B cell (primary cell): ENCODE data around the gene SLC6A18. TPM values are rescaled to one million over a fixed set of nuclear protein-coding genes. Genes with fewer than 3 reads are reported as not detected.

Experiments used
- ATAC-seq: fragments of 200-7000 bp; cut with Tn5 transposase; one replicate; pipeline ENCODE4 v1.10.0; 2021; ENCODE audit warnings: low read depth, mild to moderate bottlenecking, moderate number of reproducible peaks, moderate library complexity
- CTCF ChIA-PET: fragments of 350-600 bp; sonication (Branson Sonifier 250); formaldehyde crosslinking; loops from one replicate; lab custom pipeline; 2021; ENCODE audit warnings: antibody characterized with exemption, inconsistent platforms; lab: Charles Lee
- POLR2A ChIA-PET: fragments of 350-600 bp; sonication (Branson Sonifier 250); formaldehyde crosslinking; loops from one replicate; lab custom pipeline; 2021; ENCODE audit warnings: antibody characterized with exemption; lab: Charles Lee
- DNase-seq: peaks from one replicate; pipeline ENCODE4 v3.0.0; 2013
- H2AFZ ChIP-seq: 2 replicates; pipeline ENCODE4 v1.6.1; 2012; ENCODE audit warnings: mild to moderate bottlenecking, low read depth, low read length; ENCODE audit not compliant: insufficient read depth, poor library complexity, severe bottlenecking
- H3K27ac ChIP-seq, 2 donors: 1 replicate in 1 of 2; 2 replicates in 1 of 2; pipeline ENCODE4 v1.5.1; 2012 to 2013; ENCODE audit warnings: low read length in 2 of 2, mild to moderate bottlenecking in 2 of 2, moderate library complexity in 1 of 2
- H3K27me3 ChIP-seq, 4 experiments: fragments of 200-600 bp in 1 of 4; sonication (generic) in 1 of 4; replicated peaks in 1 of 4; 1 replicate in 2 of 4; 2 replicates in 2 of 4; pipeline versions ENCODE4 v1.6.1 to v1.7.0; 2013 to 2016; ENCODE audit warnings: low read length in 3 of 4, mild to moderate bottlenecking in 2 of 4, mixed read lengths in 1 of 4, moderate library complexity in 1 of 4; ENCODE audit not compliant: insufficient read depth in 4 of 4, control insufficient read depth in 3 of 4; ENCODE audit errors: control extremely low read depth in 1 of 4
- H3K36me3 ChIP-seq, 2 experiments: replicated peaks in 1 of 2; 1 replicate in 1 of 2; 2 replicates in 1 of 2; pipeline versions ENCODE4 v1.6.1 to v1.7.1; 2013; ENCODE audit warnings: low read length in 1 of 2; ENCODE audit not compliant: insufficient read depth in 2 of 2, control insufficient read depth in 1 of 2; ENCODE audit errors: control extremely low read depth in 1 of 2, extremely low read depth in 1 of 2
- H3K4me1 ChIP-seq, 2 donors: fragments of 200-600 bp in 1 of 2; sonication (generic) in 1 of 2; 1 replicate in 1 of 2; 2 replicates in 1 of 2; pipeline versions ENCODE4 v1.5.1 to v1.6.1; 2013 to 2017; ENCODE audit warnings: low read length in 2 of 2; ENCODE audit not compliant: control insufficient read depth in 2 of 2, insufficient read depth in 2 of 2
- H3K4me2 ChIP-seq: replicated peaks from 2 replicates; pipeline ENCODE3; 2012; ENCODE audit warnings: mild to moderate bottlenecking, low read depth, low read length; ENCODE audit not compliant: poor library complexity, severe bottlenecking
- H3K4me3 ChIP-seq, 5 experiments: fragments of 200-600 bp in 1 of 5; sonication (generic) in 1 of 5; 1 replicate in 3 of 5; 2 replicates in 2 of 5; pipeline versions ENCODE4 v1.5.1 to v1.7.0; 2011 to 2016; ENCODE audit warnings: low read length in 4 of 5, mild to moderate bottlenecking in 4 of 5, low read depth in 2 of 5, control low read depth in 1 of 5, moderate library complexity in 1 of 5; ENCODE audit not compliant: insufficient read depth in 1 of 5; ENCODE audit errors: control extremely low read depth in 1 of 5, extremely low read depth in 1 of 5
- H3K79me2 ChIP-seq: fragments of 200-600 bp; sonication (generic); one replicate; pipeline ENCODE4 v1.6.0; 2016; ENCODE audit warnings: low read length; ENCODE audit not compliant: control insufficient read depth, insufficient read depth
- H3K9ac ChIP-seq: fragments of 200-600 bp; sonication (generic); 2 replicates; pipeline ENCODE4 v1.6.1; 2017; ENCODE audit warnings: mild to moderate bottlenecking, low read length, moderate library complexity
- H3K9me3 ChIP-seq, 3 donors: one replicate each; pipeline versions ENCODE4 v1.6.1 to v1.7.1; 2013; ENCODE audit warnings: low read length in 2 of 3; ENCODE audit not compliant: control insufficient read depth in 2 of 3, insufficient read depth in 1 of 3; ENCODE audit errors: control extremely low read depth in 1 of 3
- H4K20me1 ChIP-seq: 2 replicates; pipeline ENCODE4 v1.6.0; 2012; ENCODE audit warnings: mild to moderate bottlenecking, low read length; ENCODE audit not compliant: insufficient read depth, control insufficient read depth, poor library complexity, severe bottlenecking
- H3K27ac Mint-ChIP-seq: one replicate; pipeline ENCODE4 v1.8.0; 2021; ENCODE audit warnings: mixed read lengths
- H3K27me3 Mint-ChIP-seq: one replicate; pipeline ENCODE4 v1.8.0; 2021; ENCODE audit warnings: mixed read lengths
- H3K4me1 Mint-ChIP-seq: one replicate; pipeline ENCODE4 v1.8.0; 2021; ENCODE audit warnings: mixed read lengths
- H3K4me3 Mint-ChIP-seq: one replicate; pipeline ENCODE4 v1.8.0; 2021; ENCODE audit warnings: mixed read lengths
- H3K9me3 Mint-ChIP-seq: one replicate; pipeline ENCODE4 v1.8.0; 2022; ENCODE audit warnings: mixed read lengths; ENCODE audit not compliant: insufficient read depth
- EZH2 ChIP-seq: IDR thresholded peaks from 2 replicates; pipeline ENCODE4 v1.6.1; 2012; ENCODE audit warnings: borderline replicate concordance, low read depth, mild to moderate bottlenecking, moderate library complexity, low read length; ENCODE audit not compliant: insufficient read depth, poor library complexity, severe bottlenecking
- WGBS: methylation state at CpG from one replicate; pipeline ENCODE4 v1.1.5; 2013; ENCODE audit warnings: missing lambda C conversion rate; ENCODE audit not compliant: insufficient coverage; 5-methylcytosine and 5-hydroxymethylcytosine counted together
- intact Hi-C: fragments of 100-400 bp; cut with micrococcal nuclease; formaldehyde crosslinking; loops from one replicate; pipeline ENCODE4 v1.10.0; 2022
- polyA plus RNA-seq: library from polyadenylated mRNA; depleted of rRNA; stranded (reverse); fragments of >200 nt; gene quantifications from 2 replicates; pipeline ENCODE4 v1.2.3, GENCODE V29; 2012
- total RNA-seq, 2 donors: library from RNA; stranded (reverse); fragments of 120-200 nt in 1 of 2; gene quantifications; 1 replicate in 1 of 2; 2 replicates in 1 of 2; pipeline versions ENCODE4 v1.2.3 to v1.2.4, GENCODE V29; 2013 to 2022
- TF ChIP-seq, protein P1 (sequence below): fragments of 200-600 bp; IDR thresholded peaks from one replicate; pipeline ENCODE4 v1.8.0; 2022; ENCODE audit warnings: antibody characterized with exemption, mild to moderate bottlenecking

Gene SLC6A18
- total and polyA plus RNA-seq, 2 donors (not counting 1 experiment from before 2014, with no cell fraction given) = not detected

DNA sequence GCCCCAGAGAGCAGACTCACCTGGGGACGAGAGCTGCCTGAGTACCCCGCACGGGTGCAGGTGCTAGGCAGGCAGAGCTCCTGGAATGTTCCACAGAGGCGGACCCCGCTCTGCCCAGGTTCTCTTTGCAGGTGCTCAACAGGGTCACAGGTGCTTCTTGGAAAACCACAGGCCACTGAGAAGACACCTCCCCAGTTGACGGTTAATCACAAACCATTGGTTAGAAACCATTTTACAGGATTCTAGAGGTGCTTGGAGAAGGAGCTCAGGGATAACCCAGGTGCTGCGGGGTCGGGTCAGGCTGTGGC lies 41.1 kb upstream of the SLC6A18 start:
- no peak overlapping the region for H3K27ac Mint-ChIP-seq
- intact Hi-C loops = no loop called here
- H3K4me1 Mint-ChIP-seq = no peaks in the 10 kb centered on the region
- Histone ChIP-seq H3K4me3 (no peak overlapping the region), H3K27me3 (no peaks in the 10 kb centered on the region), H4K20me1 (no peaks in the 10 kb centered on the region), H2AFZ (no peak overlapping the region), H3K9me3 (no peaks in the 10 kb centered on the region), H3K4me2 (no peak overlapping the region), H3K79me2 (no peaks in the 10 kb centered on the region), H3K4me1 (no peaks in the 10 kb centered on the region), H3K36me3 (no peaks in the 10 kb centered on the region), H3K27ac (no peak overlapping the region), H3K9ac (no peak overlapping the region)
- ChIA-PET CTCF (interaction anchor here (1.8 kb wide), 1 partner anchor 10 kb away, joined by 5 read pairs; no protein-coding TSS in a partner anchor), POLR2A (no interaction called here)
- TF ChIP-seq, protein P1, sequence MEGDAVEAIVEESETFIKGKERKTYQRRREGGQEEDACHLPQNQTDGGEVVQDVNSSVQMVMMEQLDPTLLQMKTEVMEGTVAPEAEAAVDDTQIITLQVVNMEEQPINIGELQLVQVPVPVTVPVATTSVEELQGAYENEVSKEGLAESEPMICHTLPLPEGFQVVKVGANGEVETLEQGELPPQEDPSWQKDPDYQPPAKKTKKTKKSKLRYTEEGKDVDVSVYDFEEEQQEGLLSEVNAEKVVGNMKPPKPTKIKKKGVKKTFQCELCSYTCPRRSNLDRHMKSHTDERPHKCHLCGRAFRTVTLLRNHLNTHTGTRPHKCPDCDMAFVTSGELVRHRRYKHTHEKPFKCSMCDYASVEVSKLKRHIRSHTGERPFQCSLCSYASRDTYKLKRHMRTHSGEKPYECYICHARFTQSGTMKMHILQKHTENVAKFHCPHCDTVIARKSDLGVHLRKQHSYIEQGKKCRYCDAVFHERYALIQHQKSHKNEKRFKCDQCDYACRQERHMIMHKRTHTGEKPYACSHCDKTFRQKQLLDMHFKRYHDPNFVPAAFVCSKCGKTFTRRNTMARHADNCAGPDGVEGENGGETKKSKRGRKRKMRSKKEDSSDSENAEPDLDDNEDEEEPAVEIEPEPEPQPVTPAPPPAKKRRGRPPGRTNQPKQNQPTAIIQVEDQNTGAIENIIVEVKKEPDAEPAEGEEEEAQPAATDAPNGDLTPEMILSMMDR = no peak
- TF ChIP-seq EZH2 = no peak
- peaks cover 6% of the 10 kb centered on the region for H3K27me3 Mint-ChIP-seq
- no peak for ATAC-seq
- no peak for DNase-seq
- H3K4me3 Mint-ChIP-seq = no peak overlapping the region
- 98% methylated on average over 8 of the region's 8 CpGs for WGBS
- no peaks in the 10 kb centered on the region for H3K9me3 Mint-ChIP-seq

- intact Hi-C loops = no loop called here
- Histone ChIP-seq H3K9ac (no peak overlapping the region), H3K4me2 (no peak overlapping the region), H3K27ac (no peak overlapping the region), H3K9me3 (no peaks in the 10 kb centered on the region), H2AFZ (no peak overlapping the region), H3K4me1 (no peaks in the 10 kb centered on the region), H3K36me3 (no peaks in the 10 kb centered on the region), H3K79me2 (no peaks in the 10 kb centered on the region), H3K27me3 (no peaks in the 10 kb centered on the region), H4K20me1 (no peaks in the 10 kb centered on the region), H3K4me3 (no peak overlapping the region)
- TF ChIP-seq, protein P1 = no peak
- no peak for TF ChIP-seq EZH2
- Mint-ChIP-seq H3K27me3 (peaks cover 10% of the 10 kb centered on the region), H3K27ac (no peak overlapping the region), H3K4me3 (no peak overlapping the region), H3K9me3 (no peaks in the 10 kb centered on the region), H3K4me1 (no peaks in the 10 kb centered on the region)
- ATAC-seq (no peak), DNase-seq (no peak)
- 90% methylated on average over 7 of the region's 7 CpGs for WGBS
- CTCF ChIA-PET = no interaction called here
- POLR2A ChIA-PET = no interaction called here
Observed at GRCh38 chr5:1184481-1184880, 40.7 kb upstream of the SLC6A18 start.
